Measurements from ENCODE around the gene FBN2. TPM values are rescaled to one million over a fixed set of nuclear protein-coding genes. Genes with fewer than 3 reads are reported as not detected.

Gene FBN2
- total RNA-seq, 1 donor from 2014 or later: 186 TPM

GRCh38 chr5:128345247-128345646 is 192.8 kb downstream of the FBN2 start:
- Mint-ChIP-seq H3K9me3 (no peaks in the 10 kb centered on the region), H3K36me3 (peaks cover 49% of the 10 kb centered on the region), H3K27me3 (no peaks in the 10 kb centered on the region), H3K4me1 (ENCODE audit: unreplicated experiment) (peaks cover 6% of the 10 kb centered on the region), H3K27ac (no peak overlapping the region), H3K4me3 (no peak overlapping the region)
- no peak for DNase-seq (ENCODE audit: extremely low spot score, unreplicated experiment)
- no peak for TF ChIP-seq CTCF (conservative IDR thresholded peaks at IDR 0.05)

- no peak overlapping the region for H3K27ac Mint-ChIP-seq
- H3K9me3 Mint-ChIP-seq: no peaks in the 10 kb centered on the region
- DNase-seq (ENCODE audit: extremely low spot score, unreplicated experiment): no peak
- no peaks in the 10 kb centered on the region for H3K4me1 Mint-ChIP-seq (ENCODE audit: unreplicated experiment)
- no peak overlapping the region for H3K4me3 Mint-ChIP-seq
- H3K36me3 Mint-ChIP-seq: peaks cover 45% of the 10 kb centered on the region
- H3K27me3 Mint-ChIP-seq: no peaks in the 10 kb centered on the region
- TF ChIP-seq CTCF (conservative IDR thresholded peaks at IDR 0.05): no peak
Observed at GRCh38 chr5:128343168-128343567, 194.9 kb downstream of the FBN2 start.

- TF ChIP-seq CTCF (conservative IDR thresholded peaks at IDR 0.05): no peak
- Mint-ChIP-seq H3K36me3 (peaks cover 44% of the 10 kb centered on the region), H3K27me3 (no peaks in the 10 kb centered on the region), H3K4me3 (no peak overlapping the region), H3K9me3 (no peaks in the 10 kb centered on the region), H3K27ac (no peak overlapping the region), H3K4me1 (ENCODE audit: unreplicated experiment) (no peaks in the 10 kb centered on the region)
- no peak for DNase-seq (ENCODE audit: extremely low spot score, unreplicated experiment)
Observed at GRCh38 chr5:128341056-128341455, 197.0 kb downstream of the FBN2 start.

GRCh38 chr5:128340648-128341047 is 197.4 kb downstream of the FBN2 start:
- Mint-ChIP-seq H3K4me3 (no peak overlapping the region), H3K4me1 (ENCODE audit: unreplicated experiment) (no peaks in the 10 kb centered on the region)

GRCh38 chr5:128339585-128339984 is 198.5 kb downstream of the FBN2 start:
- DNase-seq (ENCODE audit: extremely low spot score, unreplicated experiment): no peak
- H3K4me1 Mint-ChIP-seq (ENCODE audit: unreplicated experiment): no peaks in the 10 kb centered on the region
- H3K36me3 Mint-ChIP-seq: peaks cover 36% of the 10 kb centered on the region
- TF ChIP-seq CTCF (conservative IDR thresholded peaks at IDR 0.05): no peak
- H3K27ac Mint-ChIP-seq: no peak overlapping the region
- no peaks in the 10 kb centered on the region for H3K27me3 Mint-ChIP-seq
- no peak overlapping the region for H3K4me3 Mint-ChIP-seq
- H3K9me3 Mint-ChIP-seq: no peaks in the 10 kb centered on the region

More at GRCh38 chr5:128340648-128341047, 197.4 kb downstream of the FBN2 start:
- DNase-seq (ENCODE audit: extremely low spot score, unreplicated experiment): no peak
- Mint-ChIP-seq H3K36me3 (peaks cover 42% of the 10 kb centered on the region), H3K27ac (no peak overlapping the region), H3K27me3 (no peaks in the 10 kb centered on the region), H3K9me3 (no peaks in the 10 kb centered on the region)
- no peak for TF ChIP-seq CTCF (conservative IDR thresholded peaks at IDR 0.05)

- no peak overlapping the region for H3K4me3 Mint-ChIP-seq
- H3K27ac Mint-ChIP-seq: no peak overlapping the region
- no peaks in the 10 kb centered on the region for H3K27me3 Mint-ChIP-seq
- H3K36me3 Mint-ChIP-seq: peaks cover 42% of the 10 kb centered on the region
- no peak for TF ChIP-seq CTCF (conservative IDR thresholded peaks at IDR 0.05)
- H3K4me1 Mint-ChIP-seq (ENCODE audit: unreplicated experiment): no peaks in the 10 kb centered on the region
- no peak for DNase-seq (ENCODE audit: extremely low spot score, unreplicated experiment)
- H3K9me3 Mint-ChIP-seq: no peaks in the 10 kb centered on the region
Observed at GRCh38 chr5:128338649-128339048, 199.4 kb downstream of the FBN2 start.

Measured in type B pancreatic cell (in vitro differentiated cells).